Adipocyte (in vitro differentiated cells): ENCODE measurements around the gene RTN4RL2.

Experiments
- DNase-seq: peaks from one replicate; pipeline ENCODE4 v3.0.0-alpha.2; 2015; ENCODE audit warnings: low read depth
- H3K27me3 ChIP-seq: replicated peaks from 2 replicates; pipeline ENCODE4 v1.7.0; 2013; ENCODE audit warnings: mild to moderate bottlenecking, low read length, moderate library complexity; ENCODE audit not compliant: control insufficient read depth, insufficient read depth
- H3K36me3 ChIP-seq: 2 replicates; pipeline ENCODE4 v1.7.0; 2013; ENCODE audit warnings: low read length, mild to moderate bottlenecking, moderate library complexity; ENCODE audit not compliant: control insufficient read depth, insufficient read depth, severe bottlenecking
- H3K4me1 ChIP-seq: 2 replicates; pipeline ENCODE4 v1.7.0; 2013; ENCODE audit warnings: mild to moderate bottlenecking, low read length, moderate library complexity; ENCODE audit not compliant: control insufficient read depth, insufficient read depth
- H3K4me3 ChIP-seq: 2 replicates; pipeline ENCODE4 v1.7.0; 2013; ENCODE audit warnings: mild to moderate bottlenecking, low read length, moderate library complexity
- H3K9ac ChIP-seq: 2 replicates; pipeline ENCODE4 v1.7.0; 2013; ENCODE audit warnings: mild to moderate bottlenecking, low read length, moderate library complexity
- H3K9me3 ChIP-seq: 2 replicates; pipeline ENCODE4 v1.7.0; 2013; ENCODE audit warnings: mild to moderate bottlenecking, low read length, moderate library complexity; ENCODE audit not compliant: control insufficient read depth

The RTN4RL2 gene

GRCh38 chr11:57467508-57468157 lies 7.3 kb downstream of the RTN4RL2 start:
- H3K9me3 ChIP-seq: no peaks in the 10 kb centered on the region
- H3K4me1 ChIP-seq: no peaks in the 10 kb centered on the region
- H3K9ac ChIP-seq: no peak overlapping the region
- H3K4me3 ChIP-seq: no peak overlapping the region
- H3K36me3 ChIP-seq: no peaks in the 10 kb centered on the region
- H3K27me3 ChIP-seq: no peaks in the 10 kb centered on the region
- DNase-seq: no peak

DNA sequence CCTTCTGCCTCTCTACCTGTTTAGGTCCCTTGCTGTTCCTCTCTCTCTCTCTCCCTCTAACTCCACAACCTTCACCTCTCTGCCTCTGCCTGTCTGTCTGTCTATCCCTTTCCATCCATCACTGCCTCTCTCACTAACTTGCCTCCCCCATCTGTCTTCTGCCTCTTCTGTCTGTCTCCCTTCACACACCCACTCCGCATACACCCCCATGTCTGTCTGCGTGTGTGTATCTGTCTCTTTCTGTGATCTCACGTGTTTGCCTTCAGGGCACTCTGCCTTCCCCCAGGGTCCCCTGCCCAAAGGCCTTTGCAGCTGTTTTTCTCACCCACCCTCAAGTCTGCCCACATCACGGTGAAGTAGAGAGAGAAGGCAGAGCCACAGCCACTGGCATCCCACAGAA lies 7.9 kb downstream of the RTN4RL2 start:
- no peak for DNase-seq
- H3K4me3 ChIP-seq: no peak overlapping the region
- no peak overlapping the region for H3K9ac ChIP-seq
- no peaks in the 10 kb centered on the region for H3K36me3 ChIP-seq
- no peaks in the 10 kb centered on the region for H3K4me1 ChIP-seq
- H3K27me3 ChIP-seq: no peaks in the 10 kb centered on the region
- no peaks in the 10 kb centered on the region for H3K9me3 ChIP-seq

DNA sequence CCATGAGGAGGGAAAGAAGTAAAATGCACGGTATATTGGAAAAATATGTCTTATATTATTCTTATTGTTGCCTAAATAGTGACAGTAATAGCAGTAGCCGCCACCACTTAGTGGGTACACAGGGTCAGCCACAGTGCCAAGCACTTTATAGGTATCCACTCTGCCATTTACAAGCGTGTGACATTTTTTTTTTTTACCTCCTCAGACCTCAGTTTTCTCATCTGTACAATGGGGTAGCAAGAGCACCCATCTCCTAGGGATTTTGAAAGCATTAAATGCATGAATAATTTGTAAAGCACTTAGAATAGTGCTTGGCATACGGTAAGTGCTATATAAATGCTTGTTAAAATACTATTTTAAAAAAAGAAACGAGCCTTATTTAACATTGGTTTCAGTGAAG lies 8.9 kb downstream of the RTN4RL2 start:
- Histone ChIP-seq H3K9ac (no peak overlapping the region), H3K27me3 (no peaks in the 10 kb centered on the region), H3K4me3 (no peak overlapping the region), H3K4me1 (no peaks in the 10 kb centered on the region), H3K36me3 (no peaks in the 10 kb centered on the region), H3K9me3 (no peaks in the 10 kb centered on the region)
- DNase-seq: no peak

- Histone ChIP-seq H3K9me3 (no peaks in the 10 kb centered on the region), H3K9ac (no peak overlapping the region), H3K27me3 (peaks cover 16% of the 10 kb centered on the region), H3K36me3 (no peaks in the 10 kb centered on the region), H3K4me1 (peaks cover 5% of the 10 kb centered on the region), H3K4me3 (no peak overlapping the region)
- DNase-seq: no peak
These were observed 11.2 kb downstream of the RTN4RL2 start for GRCh38 chr11:57471496-57471895.

DNA sequence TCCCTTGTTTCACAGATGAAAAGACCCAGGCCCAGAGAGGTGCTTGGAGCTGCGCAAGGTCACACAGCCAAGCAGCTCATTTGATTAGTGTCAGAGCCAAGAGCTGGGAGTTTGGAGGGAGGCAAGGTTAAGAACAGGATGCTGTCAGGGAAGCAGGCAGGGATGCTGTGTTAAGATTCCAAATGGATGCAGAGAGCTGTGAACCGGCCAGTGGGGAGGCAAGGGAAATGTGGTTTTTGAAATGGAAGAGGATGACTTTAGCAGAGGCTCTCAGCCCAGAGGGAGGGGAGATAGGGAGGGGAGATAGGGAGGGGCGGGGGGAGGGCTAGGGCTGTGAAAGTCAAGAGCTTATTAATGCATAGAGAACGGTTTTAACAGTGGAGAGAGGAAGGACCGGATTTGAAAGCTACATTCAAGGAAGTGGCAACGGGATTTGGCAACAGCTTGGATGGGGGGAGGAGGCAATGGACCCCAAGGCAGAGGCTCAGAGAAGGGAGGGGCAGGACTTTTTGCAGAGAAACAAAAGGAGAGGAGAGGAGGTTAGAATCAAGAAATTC lies 13.0 kb downstream of the RTN4RL2 start:
- Histone ChIP-seq H3K9ac (no peak overlapping the region), H3K9me3 (no peaks in the 10 kb centered on the region), H3K27me3 (peaks cover 16% of the 10 kb centered on the region), H3K4me1 (peaks cover 5% of the 10 kb centered on the region), H3K36me3 (no peaks in the 10 kb centered on the region), H3K4me3 (no peak overlapping the region)
- no peak for DNase-seq

DNA sequence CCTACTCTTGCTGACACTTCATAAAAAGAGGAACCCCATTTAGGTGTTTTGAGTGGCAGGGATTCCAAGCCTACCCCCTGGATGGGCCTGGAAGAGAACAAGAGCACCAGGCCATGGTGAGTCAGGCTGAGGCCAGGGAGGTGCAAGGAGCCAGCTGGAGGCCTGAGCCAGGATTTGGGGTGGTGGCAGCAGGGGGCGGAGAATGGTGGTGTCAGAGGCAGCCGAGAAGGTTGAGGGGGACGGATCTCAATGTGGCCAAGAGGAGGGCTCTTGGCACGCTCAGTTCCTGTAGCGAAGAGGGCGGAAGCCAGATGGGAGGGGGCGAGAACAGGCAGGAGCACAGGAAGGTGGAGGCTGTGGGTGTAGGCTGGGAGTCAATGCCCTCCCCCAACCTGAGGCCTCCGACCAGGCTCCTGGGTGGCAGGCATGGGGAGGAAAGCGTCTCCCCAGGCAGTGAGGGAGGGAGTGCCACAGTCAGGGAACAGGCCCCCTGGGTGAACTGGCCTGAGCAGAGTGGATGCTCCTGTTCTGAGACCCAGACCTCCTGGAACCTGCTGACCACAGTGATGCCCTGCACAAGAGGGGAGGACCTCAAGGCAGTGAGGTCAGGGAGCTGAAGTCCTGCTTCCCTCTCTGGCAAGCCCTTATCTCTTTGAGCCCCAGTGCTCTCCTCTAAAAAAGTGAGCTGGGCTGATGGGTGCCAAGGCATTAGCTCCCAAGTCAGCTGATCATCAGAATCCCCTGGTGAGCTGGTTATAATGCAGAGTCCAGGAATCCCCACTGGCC lies 13.9 kb downstream of the RTN4RL2 start:
- DNase-seq: no peak
- no peak overlapping the region for H3K4me3 ChIP-seq
- H3K9me3 ChIP-seq: no peaks in the 10 kb centered on the region
- H3K36me3 ChIP-seq: no peaks in the 10 kb centered on the region
- H3K9ac ChIP-seq: no peak overlapping the region
- H3K27me3 ChIP-seq: peaks cover 16% of the 10 kb centered on the region
- peaks cover 10% of the 10 kb centered on the region for H3K4me1 ChIP-seq

- Histone ChIP-seq H3K9ac (no peak overlapping the region), H3K36me3 (no peaks in the 10 kb centered on the region), H3K9me3 (no peaks in the 10 kb centered on the region), H3K27me3 (peaks cover 16% of the 10 kb centered on the region), H3K4me3 (no peak overlapping the region), H3K4me1 (peaks cover 12% of the 10 kb centered on the region)
- no peak for DNase-seq
These were observed 14.4 kb downstream of the RTN4RL2 start for GRCh38 chr11:57474803-57475115.

- DNase-seq: no peak
- peaks cover 16% of the 10 kb centered on the region for H3K27me3 ChIP-seq
- no peak overlapping the region for H3K4me3 ChIP-seq
- H3K9ac ChIP-seq: no peak overlapping the region
- no peaks in the 10 kb centered on the region for H3K36me3 ChIP-seq
- H3K4me1 ChIP-seq: peaks cover 12% of the 10 kb centered on the region
- H3K9me3 ChIP-seq: no peaks in the 10 kb centered on the region
These were observed 14.9 kb downstream of the RTN4RL2 start for GRCh38 chr11:57475191-57475590.

DNA sequence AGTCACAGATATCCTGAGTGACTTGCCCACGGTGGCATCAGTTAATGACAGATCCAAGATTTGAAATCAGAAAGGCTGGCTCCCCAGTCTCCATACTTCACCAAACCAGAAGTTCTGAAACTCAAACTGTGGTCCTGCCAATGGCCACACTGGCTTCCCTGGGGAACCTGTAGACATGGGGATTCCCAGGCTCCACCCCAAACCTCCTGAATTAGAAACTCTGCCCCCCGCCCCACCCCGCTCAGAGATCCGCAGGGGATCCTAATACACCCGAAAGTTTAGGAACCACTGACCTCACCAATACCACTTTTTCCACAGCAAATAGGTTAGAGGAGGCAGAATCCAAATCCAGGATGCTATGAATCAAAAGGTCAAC lies 15.3 kb downstream of the RTN4RL2 start:
- Histone ChIP-seq H3K9ac (no peak overlapping the region), H3K4me3 (no peak overlapping the region), H3K27me3 (peaks cover 16% of the 10 kb centered on the region), H3K9me3 (no peaks in the 10 kb centered on the region), H3K4me1 (peaks cover 12% of the 10 kb centered on the region), H3K36me3 (no peaks in the 10 kb centered on the region)
- DNase-seq: no peak

DNA sequence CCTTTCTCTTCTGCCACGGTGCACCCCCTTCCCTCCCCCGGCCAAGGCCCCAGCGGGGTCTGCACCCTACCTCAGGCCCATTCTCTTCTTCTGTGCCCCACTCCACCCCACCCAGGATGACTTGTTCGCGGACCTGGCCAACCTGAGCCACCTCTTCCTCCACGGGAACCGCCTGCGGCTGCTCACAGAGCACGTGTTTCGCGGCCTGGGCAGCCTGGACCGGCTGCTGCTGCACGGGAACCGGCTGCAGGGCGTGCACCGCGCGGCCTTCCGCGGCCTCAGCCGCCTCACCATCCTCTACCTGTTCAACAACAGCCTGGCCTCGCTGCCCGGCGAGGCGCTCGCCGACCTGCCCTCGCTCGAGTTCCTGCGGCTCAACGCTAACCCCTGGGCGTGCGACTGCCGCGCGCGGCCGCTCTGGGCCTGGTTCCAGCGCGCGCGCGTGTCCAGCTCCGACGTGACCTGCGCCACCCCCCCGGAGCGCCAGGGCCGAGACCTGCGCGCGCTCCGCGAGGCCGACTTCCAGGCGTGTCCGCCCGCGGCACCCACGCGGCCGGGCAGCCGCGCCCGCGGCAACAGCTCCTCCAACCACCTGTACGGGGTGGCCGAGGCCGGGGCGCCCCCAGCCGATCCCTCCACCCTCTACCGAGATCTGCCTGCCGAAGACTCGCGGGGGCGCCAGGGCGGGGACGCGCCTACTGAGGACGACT lies 15.9 kb downstream of the RTN4RL2 start:
- Histone ChIP-seq H3K4me1 (peaks cover 12% of the 10 kb centered on the region), H3K4me3 (peak overlapping the region; percentile 72), H3K9me3 (no peaks in the 10 kb centered on the region), H3K36me3 (no peaks in the 10 kb centered on the region), H3K9ac (peak overlapping the region; percentile 29), H3K27me3 (peaks cover 16% of the 10 kb centered on the region)
- peak; percentile 41 for DNase-seq

GRCh38 chr11:57476757-57477506 lies 16.6 kb downstream of the RTN4RL2 start:
- Histone ChIP-seq H3K4me3 (peak overlapping the region; percentile 72), H3K4me1 (peaks cover 12% of the 10 kb centered on the region), H3K9ac (peak overlapping the region; percentile 29), H3K9me3 (no peaks in the 10 kb centered on the region), H3K36me3 (no peaks in the 10 kb centered on the region), H3K27me3 (peaks cover 19% of the 10 kb centered on the region)
- DNase-seq: peak; percentile 54
